HG03097 (cell line): ENCODE results near the gene FAM180A.

Source experiments
- ATAC-seq: cut with Tn5 transposase; IDR thresholded peaks from one replicate; pipeline ENCODE4 v1.9.1; 2021; ENCODE audit not compliant: unreplicated experiment, low FRiP score

FAM180A gene

DNA sequence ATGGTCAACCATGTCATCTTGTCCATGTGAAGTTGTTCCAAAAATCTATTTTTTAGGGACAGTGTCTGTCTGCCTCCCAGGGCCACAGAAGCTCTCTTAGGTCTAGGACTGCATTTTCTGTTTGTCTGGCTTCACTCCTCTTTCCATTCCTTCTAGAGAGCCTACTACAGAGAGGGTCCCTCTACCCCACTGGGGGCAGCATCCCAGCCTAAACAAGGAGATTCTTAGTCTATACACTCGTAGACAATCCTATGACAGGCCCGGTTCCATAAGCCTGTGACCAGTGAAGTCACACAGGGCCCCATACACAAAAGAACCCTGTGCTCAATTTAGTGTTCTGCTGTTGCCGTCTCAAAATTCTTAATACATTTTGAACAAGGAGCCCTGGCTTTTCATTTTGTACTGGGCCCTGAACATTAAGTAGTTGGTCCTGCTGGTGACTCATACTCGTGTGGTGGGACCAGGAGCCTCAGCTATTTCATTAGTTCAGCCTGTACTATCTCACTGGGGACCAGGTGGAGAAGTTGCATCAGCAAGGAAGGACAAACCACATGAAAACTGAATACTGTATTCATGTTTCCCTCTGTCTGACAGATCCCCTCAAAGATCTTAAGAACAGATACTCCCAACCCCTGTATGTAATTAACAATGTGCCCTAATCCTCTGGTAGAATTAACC, 23.5 kb upstream of the FAM180A start:
- ATAC-seq, result no peak

DNA sequence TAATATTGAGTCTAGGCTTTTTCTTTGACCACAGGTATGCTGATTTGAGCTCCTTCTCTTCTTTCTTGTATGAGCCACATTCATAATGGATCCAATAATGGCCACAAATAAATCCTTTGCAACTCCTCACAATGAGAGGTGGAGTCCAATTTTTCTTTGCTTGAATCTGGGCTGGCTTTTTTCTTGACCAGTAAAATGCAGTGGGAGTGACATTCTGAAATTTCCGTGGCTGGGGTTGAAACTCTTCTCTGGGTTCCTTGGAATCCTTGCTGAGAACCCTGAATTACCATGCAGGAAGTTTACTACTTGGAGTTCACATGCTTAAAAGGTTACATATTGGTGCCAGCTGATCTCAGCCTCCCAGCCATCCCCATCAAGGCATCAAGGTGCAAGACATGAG, 22.4 kb upstream of the FAM180A start:
- ATAC-seq, result no peak

GRCh38 chr7:135770139-135770710, 21.6 kb upstream of the FAM180A start:
- no peak for ATAC-seq

GRCh38 chr7:135769005-135769802, 20.6 kb upstream of the FAM180A start:
- ATAC-seq, result no peak

- ATAC-seq, result no peak
Measured at GRCh38 chr7:135768467-135768866, 19.9 kb upstream of the FAM180A start.

- ATAC-seq, result no peak
Measured at GRCh38 chr7:135768064-135768463, 19.5 kb upstream of the FAM180A start.

GRCh38 chr7:135763261-135763660, 14.6 kb upstream of the FAM180A start:
- no peak for ATAC-seq

- no peak for ATAC-seq
Measured at GRCh38 chr7:135761751-135762488, 13.3 kb upstream of the FAM180A start.

DNA sequence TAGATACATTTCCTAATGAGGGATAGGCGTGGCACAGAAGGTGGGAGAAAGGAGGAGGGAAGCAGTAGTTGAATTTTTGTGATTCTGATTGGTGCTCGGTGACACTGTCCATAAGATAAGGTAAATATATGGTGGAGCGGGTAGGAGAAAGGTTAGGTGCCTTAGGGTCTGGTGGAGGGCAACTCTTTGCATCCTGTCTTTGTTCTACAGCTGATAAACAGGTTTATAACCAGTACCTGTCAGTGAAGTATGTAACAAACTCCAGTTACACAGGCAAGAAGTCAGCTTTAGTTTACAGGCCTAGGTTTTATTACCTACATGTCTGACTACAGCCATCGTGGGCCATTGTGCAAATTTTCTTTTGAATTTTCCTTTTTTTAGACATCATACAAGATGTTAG, 10.9 kb upstream of the FAM180A start:
- no peak for ATAC-seq

DNA sequence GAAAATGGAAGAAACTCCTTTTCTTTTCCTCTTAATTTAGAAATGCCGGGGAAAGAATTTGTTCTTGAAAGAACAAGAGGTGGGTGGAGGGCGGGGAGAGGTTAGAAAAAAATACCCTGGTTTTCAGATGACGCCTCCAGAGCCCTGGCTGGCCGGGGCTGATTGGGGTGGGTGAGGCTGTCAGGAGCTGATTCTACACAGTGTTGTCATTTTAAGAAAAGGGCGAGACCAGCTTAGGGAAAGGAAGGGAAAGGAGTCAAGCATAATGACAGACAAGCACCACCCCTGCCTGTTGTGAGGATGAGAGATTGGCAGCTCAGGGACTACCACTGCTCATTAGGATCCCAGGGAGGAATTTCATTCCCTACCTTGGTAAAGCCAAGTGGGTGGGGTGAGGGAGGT, 9.9 kb upstream of the FAM180A start:
- ATAC-seq, result no peak

- ATAC-seq, result no peak
Measured at GRCh38 chr7:135757719-135758411, 9.3 kb upstream of the FAM180A start.

DNA sequence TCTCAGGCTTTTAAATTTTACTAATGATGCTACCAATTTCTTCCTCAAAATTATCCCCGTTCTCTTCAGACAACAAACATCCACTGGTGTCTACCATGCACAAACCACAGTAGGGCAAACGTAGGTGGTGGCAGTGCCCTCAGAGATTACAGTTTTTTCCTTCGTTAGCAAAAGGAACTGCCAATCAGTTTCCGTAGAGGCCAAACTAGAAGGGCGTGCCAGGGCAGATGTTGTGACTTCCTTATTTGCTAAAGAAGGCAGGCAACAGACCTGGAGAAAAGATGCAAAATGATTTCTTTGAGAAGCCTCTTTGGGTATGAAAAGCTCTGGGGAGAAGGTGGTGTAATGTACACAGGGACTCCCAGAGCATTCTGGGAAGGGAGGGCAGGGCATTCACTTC, 7.6 kb upstream of the FAM180A start:
- no peak for ATAC-seq

DNA sequence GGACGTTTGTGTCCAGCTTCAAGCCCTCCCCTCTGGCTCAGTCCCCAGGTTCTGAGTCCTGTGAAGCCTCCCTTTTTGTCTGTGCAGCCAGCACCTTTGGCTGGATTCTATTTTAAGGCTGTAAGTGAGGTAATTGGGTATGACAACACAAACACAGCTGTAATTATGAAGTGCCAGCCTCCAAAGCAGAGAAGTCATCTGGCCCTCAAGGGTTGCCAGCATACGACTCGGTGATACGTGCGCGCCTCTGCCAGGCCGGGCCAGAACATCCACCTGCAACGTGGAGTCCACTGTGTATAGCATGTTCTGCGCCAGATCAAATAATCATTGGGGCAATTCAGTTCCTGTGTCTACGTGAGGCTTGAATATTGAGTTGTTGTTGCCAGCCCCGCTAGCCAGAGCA, 6.7 kb upstream of the FAM180A start:
- no peak for ATAC-seq

GRCh38 chr7:135753616-135754413, 5.2 kb upstream of the FAM180A start:
- ATAC-seq, result no peak

- ATAC-seq, result no peak
Measured at GRCh38 chr7:135747366-135747765, 1.2 kb downstream of the FAM180A start.

- ATAC-seq, result no peak
Measured at GRCh38 chr7:135745703-135746312, 2.8 kb downstream of the FAM180A start.

- no peak for ATAC-seq
Measured at GRCh38 chr7:135744938-135745702, 3.5 kb downstream of the FAM180A start.

GRCh38 chr7:135743907-135744731, 4.5 kb downstream of the FAM180A start:
- no peak for ATAC-seq
